OCI-LY7 (cell line): Measurements from ENCODE around the gene TANGO2. TPM values are rescaled to one million over a fixed set of nuclear protein-coding genes. Genes with fewer than 3 reads are reported as not detected.

ENCODE experiments used
- BruUV-seq: library from RNA; stranded (reverse); fragments of 400-500 nt; replicated peaks from 2 replicates; lab custom pipeline; 2021; lab: Mats Ljungman, UMichigan
- CTCF ChIA-PET: fragments of 300-600 bp; sonication (Branson Sonifier 250); formaldehyde crosslinking; loops from one replicate; lab custom pipeline; 2022; ENCODE audit warnings: antibody characterized with exemption; ENCODE audit not compliant: unreplicated experiment; lab: Charles Lee
- POLR2A ChIA-PET: fragments of 300-600 bp; sonication (Branson Sonifier 250); formaldehyde crosslinking; loops from one replicate; lab custom pipeline; 2022; ENCODE audit warnings: antibody characterized with exemption; lab: Charles Lee
- DNase-seq: peaks from one replicate; pipeline ENCODE4 v3.0.0-alpha.2; 2015; ENCODE audit warnings: low spot score
- H2AFZ ChIP-seq: fragments of 200-600 bp; sonication (generic), shearing (Covaris generic); 2 replicates; pipeline ENCODE4 v1.6.1; 2014; ENCODE audit warnings: mild to moderate bottlenecking, antibody characterized with exemption, low read length, moderate library complexity
- H3K27ac ChIP-seq: fragments of 200-600 bp; sonication (generic); 2 replicates; pipeline ENCODE4 v1.5.1; 2014; ENCODE audit warnings: mixed run types, low read depth, mild to moderate bottlenecking, moderate library complexity, low read length, inconsistent platforms; ENCODE audit not compliant: poor library complexity, severe bottlenecking
- H3K36me3 ChIP-seq: fragments of 200-600 bp; sonication (generic); 2 replicates; pipeline ENCODE4 v1.6.1; 2014; ENCODE audit warnings: mild to moderate bottlenecking, antibody characterized with exemption, low read length, moderate library complexity, mixed read lengths; ENCODE audit not compliant: insufficient read depth
- H3K4me1 ChIP-seq: fragments of 200-600 bp; sonication (generic); 2 replicates; pipeline ENCODE4 v1.5.1; 2014; ENCODE audit warnings: mild to moderate bottlenecking, low read length; ENCODE audit not compliant: insufficient read depth, poor library complexity, severe bottlenecking
- H3K4me2 ChIP-seq: fragments of 200-600 bp; sonication (generic); 2 replicates; pipeline ENCODE4 v1.6.1; 2014; ENCODE audit warnings: mild to moderate bottlenecking, low read length
- H3K4me3 ChIP-seq: fragments of 200-600 bp; sonication (generic); 2 replicates; pipeline ENCODE4 v1.5.1; 2014; ENCODE audit warnings: mild to moderate bottlenecking, low read depth, low read length; ENCODE audit not compliant: poor library complexity, severe bottlenecking
- H3K79me2 ChIP-seq: fragments of 200-600 bp; sonication (generic); 2 replicates; pipeline ENCODE4 v1.6.1; 2016; ENCODE audit warnings: low read depth, mild to moderate bottlenecking, low read length, moderate library complexity, mixed read lengths; ENCODE audit not compliant: insufficient read depth
- H3K9me2 ChIP-seq: fragments of 200-600 bp; sonication (generic); 2 replicates; pipeline ENCODE4 v1.6.1; 2016; ENCODE audit warnings: mild to moderate bottlenecking, low read length, mixed read lengths; ENCODE audit not compliant: insufficient read depth
- H3K9me3 ChIP-seq: fragments of 200-600 bp; sonication (generic); 2 replicates; pipeline ENCODE4 v1.6.1; 2014; ENCODE audit warnings: mild to moderate bottlenecking, mixed run types, low read length, mixed read lengths
- H4K20me1 ChIP-seq: fragments of 200-600 bp; sonication (generic); 2 replicates; pipeline ENCODE4 v1.6.1; 2014; ENCODE audit warnings: mild to moderate bottlenecking, antibody characterized with exemption, low read length, moderate library complexity, mixed read lengths; ENCODE audit not compliant: insufficient read depth
- EZH2phosphoT487 ChIP-seq: fragments of 200-600 bp; sonication (generic); IDR thresholded peaks from 2 replicates; pipeline ENCODE4 v1.6.1; 2018; ENCODE audit warnings: low read depth, borderline replicate concordance, mild to moderate bottlenecking, mixed run types, antibody characterized with exemption, low read length, moderate library complexity, mixed read lengths
- intact Hi-C: fragments of 100-400 bp; cut with micrococcal nuclease; formaldehyde crosslinking; loops from one replicate; pipeline ENCODE4 v1.10.0; 2022; ENCODE audit not compliant: unreplicated experiment
- total RNA-seq, 2 experiments: library from RNA; depleted of rRNA in 1 of 2; stranded (reverse); fragments of >200 nt in 1 of 2; shearing (Covaris generic) in 1 of 2; gene quantifications; 2 replicates each; pipeline ENCODE4 v1.2.3, GENCODE V29; 2014 to 2022
- TF ChIP-seq, protein P1 (sequence below): fragments of 200-600 bp; sonication (generic); conservative IDR thresholded peaks from 2 replicates; pipeline ENCODE4 v1.5.1; 2014; ENCODE audit warnings: mild to moderate bottlenecking, antibody characterized with exemption, low read length, moderate library complexity, mixed read lengths

Gene TANGO2
- total RNA-seq, 2 experiments from 2014 or later = 18.3 to 23.3 TPM

DNA sequence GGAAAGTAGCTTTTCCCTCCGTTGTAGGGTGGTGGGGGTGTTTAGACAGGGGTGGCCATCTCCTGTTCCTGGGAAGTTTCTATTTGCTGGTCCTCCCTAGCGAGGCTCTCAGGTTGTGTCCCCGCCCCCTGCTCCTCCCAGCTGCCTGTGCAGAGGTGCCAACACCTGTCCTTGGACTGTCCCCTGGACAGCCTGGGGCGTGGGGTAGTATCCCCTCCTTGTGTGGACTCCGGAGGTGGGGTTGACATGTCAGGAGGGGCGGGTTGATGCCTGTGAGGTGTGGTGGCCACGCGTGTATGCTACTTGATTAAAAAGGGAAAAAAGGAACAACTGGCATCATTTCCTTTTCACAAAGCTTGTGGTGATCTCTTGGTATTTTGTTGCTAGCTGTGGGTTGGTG lies 80.7 kb downstream of the TANGO2 start:
- intact Hi-C loops = no loop called here
- Histone ChIP-seq H3K4me1 (no peaks in the 10 kb centered on the region), H3K4me3 (no peak overlapping the region), H3K9me2 (no peaks in the 10 kb centered on the region), H3K79me2 (no peaks in the 10 kb centered on the region), H2AFZ (no peak overlapping the region), H3K4me2 (no peak overlapping the region), H3K36me3 (peaks cover 87% of the 10 kb centered on the region), H3K9me3 (peaks cover 9% of the 10 kb centered on the region; the same call in 1 of the 2 replicates), H3K27ac (no peak overlapping the region), H4K20me1 (no peaks in the 10 kb centered on the region)
- no peak for DNase-seq
- BruUV-seq = no TSS peak
- TF ChIP-seq, protein P1, sequence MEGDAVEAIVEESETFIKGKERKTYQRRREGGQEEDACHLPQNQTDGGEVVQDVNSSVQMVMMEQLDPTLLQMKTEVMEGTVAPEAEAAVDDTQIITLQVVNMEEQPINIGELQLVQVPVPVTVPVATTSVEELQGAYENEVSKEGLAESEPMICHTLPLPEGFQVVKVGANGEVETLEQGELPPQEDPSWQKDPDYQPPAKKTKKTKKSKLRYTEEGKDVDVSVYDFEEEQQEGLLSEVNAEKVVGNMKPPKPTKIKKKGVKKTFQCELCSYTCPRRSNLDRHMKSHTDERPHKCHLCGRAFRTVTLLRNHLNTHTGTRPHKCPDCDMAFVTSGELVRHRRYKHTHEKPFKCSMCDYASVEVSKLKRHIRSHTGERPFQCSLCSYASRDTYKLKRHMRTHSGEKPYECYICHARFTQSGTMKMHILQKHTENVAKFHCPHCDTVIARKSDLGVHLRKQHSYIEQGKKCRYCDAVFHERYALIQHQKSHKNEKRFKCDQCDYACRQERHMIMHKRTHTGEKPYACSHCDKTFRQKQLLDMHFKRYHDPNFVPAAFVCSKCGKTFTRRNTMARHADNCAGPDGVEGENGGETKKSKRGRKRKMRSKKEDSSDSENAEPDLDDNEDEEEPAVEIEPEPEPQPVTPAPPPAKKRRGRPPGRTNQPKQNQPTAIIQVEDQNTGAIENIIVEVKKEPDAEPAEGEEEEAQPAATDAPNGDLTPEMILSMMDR = no peak
- no peak for TF ChIP-seq EZH2phosphoT487
- POLR2A ChIA-PET = interaction anchor here (0.7 kb wide), 1 partner anchor 13 kb away, joined by 3 read pairs; no protein-coding TSS in a partner anchor
- CTCF ChIA-PET = no interaction called here

GRCh38 chr22:20102203-20102780 lies 81.4 kb downstream of the TANGO2 start:
- TF ChIP-seq, protein P1 = no peak
- TF ChIP-seq EZH2phosphoT487 = no peak
- H3K4me2 ChIP-seq = no peak overlapping the region
- no peaks in the 10 kb centered on the region for H3K4me1 ChIP-seq
- H3K36me3 ChIP-seq = peaks cover 87% of the 10 kb centered on the region
- no peak overlapping the region for H3K27ac ChIP-seq
- H3K9me3 ChIP-seq = peaks cover 2% of the 10 kb centered on the region; the same call in 1 of the 2 replicates
- H3K4me3 ChIP-seq = no peak overlapping the region
- CTCF ChIA-PET = no interaction called here
- intact Hi-C loops = no loop called here
- no peaks in the 10 kb centered on the region for H3K9me2 ChIP-seq
- BruUV-seq = no TSS peak
- no peaks in the 10 kb centered on the region for H3K79me2 ChIP-seq
- DNase-seq = no peak
- no peaks in the 10 kb centered on the region for H4K20me1 ChIP-seq
- H2AFZ ChIP-seq = no peak overlapping the region
- POLR2A ChIA-PET = no interaction called here

GRCh38 chr22:20105456-20106204 lies 84.7 kb downstream of the TANGO2 start:
- intact Hi-C loops = no loop called here
- ChIA-PET CTCF (no interaction called here), POLR2A (interaction anchor here (0.6 kb wide), 1 partner anchor 38 kb away, joined by 3 read pairs; no protein-coding TSS in a partner anchor)
- Histone ChIP-seq H3K27ac (no peak overlapping the region), H3K36me3 (peaks cover 91% of the 10 kb centered on the region), H3K4me2 (no peak overlapping the region), H3K79me2 (no peaks in the 10 kb centered on the region), H4K20me1 (no peaks in the 10 kb centered on the region), H3K9me3 (no peaks in the 10 kb centered on the region), H2AFZ (no peak overlapping the region), H3K9me2 (no peaks in the 10 kb centered on the region), H3K4me1 (peaks cover 3% of the 10 kb centered on the region), H3K4me3 (no peak overlapping the region)
- no TSS peak for BruUV-seq
- no peak for TF ChIP-seq EZH2phosphoT487
- TF ChIP-seq, protein P1 = no peak
- no peak for DNase-seq
